Kidney tubule cell (primary cell): ENCODE data around the gene ST6GAL1.
"Not testable (repeated sequence)": the region's sequence is repeated elsewhere in the genome, so short reads cannot be mapped to it uniquely, and the experiment has no call there.

Experiments used
- DNase-seq: peaks from one replicate; pipeline ENCODE4 v3.0.0-alpha.2; 2018; ENCODE audit warnings: low spot score

The ST6GAL1 gene

DNA sequence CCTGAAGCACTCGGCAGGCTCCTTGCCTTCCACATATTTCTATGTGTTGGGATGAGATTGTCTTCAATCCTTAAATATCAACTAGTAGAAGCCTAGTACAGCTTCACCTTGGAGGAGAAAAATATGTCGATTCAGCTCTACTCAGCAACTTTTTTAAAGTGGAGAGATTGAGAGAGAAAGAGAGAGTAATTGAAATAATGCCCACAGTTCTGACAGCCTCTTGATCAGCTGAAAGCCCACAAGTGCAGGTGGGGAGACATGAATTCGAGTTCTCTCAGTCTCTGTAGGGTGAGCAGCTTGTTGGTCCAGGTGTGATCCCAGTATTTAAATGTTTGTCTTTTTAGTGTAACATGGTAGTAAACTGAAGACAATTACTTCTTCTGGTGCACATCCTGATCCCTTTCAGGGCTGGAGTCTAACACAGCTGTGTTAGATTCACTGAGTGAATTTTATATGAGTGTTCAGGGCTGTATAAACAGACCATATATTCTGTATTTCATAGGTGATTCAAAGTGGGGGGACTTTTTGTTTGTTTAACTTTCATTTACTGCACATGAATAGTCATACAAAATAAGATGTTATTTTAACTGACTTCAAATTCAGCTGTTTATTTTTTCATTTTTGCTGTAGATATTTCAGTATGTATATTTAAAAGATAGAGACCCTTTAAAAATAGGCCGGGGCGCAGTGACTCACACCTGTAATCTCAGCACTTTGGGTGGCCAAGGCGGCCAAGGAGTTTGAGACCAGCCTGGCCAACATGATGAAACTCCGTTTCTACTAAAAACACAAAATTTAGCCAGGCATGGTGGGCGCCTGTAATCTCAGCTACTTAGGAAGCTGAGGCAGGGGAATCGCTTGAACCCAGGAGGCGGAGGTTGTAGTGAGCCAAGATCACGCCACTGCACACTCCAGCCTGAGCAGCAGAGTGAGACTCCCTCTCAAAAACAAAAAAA, 64.0 kb downstream of the ST6GAL1 start:
- DNase-seq = no peak

DNA sequence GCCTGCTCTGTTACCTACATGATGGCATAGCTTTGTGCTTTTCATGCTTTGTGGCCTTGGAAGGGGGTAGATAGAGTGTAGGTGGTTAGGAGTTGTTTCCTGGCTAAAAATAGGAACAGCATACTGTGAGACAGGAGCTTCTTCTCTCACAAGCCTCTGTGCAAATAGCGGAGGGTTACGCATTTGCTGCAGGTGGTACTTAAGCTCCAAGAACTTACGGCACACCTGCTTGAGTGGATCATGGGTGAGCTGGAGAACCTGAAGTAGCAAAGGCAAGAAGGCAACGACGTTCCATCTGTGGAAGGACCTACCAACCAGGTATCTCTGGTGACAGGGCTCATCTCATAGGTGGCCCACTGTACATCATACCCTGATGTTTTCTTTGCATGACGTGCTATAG, 66.0 kb downstream of the ST6GAL1 start:
- DNase-seq = no peak

DNA sequence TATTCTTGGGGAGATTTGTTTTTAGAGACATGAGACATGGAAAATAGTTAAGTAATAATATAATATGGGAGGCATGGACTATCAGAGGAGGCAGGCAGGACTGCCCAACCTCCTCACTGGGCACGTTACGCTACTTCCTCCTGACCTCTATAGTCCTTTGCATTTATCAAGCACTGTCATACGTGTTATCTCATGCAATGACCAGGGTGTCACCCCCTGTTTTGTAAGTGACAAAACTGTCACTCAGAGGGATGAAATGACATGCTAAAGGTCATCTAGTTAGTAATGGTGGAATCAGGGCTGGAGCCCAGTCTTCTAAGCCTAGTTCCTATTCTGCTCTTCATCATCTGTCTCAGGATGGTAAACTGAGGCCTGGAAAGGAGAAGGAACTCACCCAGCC, 66.7 kb downstream of the ST6GAL1 start:
- no peak for DNase-seq

DNA sequence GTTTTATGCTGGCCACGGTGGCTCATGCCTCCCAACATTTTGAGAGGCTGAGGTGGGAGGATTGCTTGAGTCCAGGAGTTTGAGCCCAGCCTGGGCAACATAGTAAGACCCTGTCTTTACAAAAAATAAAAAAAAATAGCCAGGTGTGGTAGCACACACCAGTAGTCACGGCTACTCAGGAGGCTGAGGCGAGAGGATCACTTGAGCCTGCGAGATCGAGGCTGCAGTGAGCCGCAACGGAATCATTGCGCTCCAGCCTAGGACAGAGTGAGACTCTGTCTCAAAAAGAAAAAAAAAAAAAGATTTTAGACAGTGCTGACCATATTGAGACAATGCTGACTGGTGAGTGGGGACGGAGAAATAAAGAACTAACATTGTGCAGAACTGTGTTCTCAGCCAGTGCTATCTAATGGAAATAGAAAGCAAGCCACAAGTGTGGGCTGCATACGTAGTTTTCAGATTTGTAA, 67.2 kb downstream of the ST6GAL1 start:
- no peak for DNase-seq

DNA sequence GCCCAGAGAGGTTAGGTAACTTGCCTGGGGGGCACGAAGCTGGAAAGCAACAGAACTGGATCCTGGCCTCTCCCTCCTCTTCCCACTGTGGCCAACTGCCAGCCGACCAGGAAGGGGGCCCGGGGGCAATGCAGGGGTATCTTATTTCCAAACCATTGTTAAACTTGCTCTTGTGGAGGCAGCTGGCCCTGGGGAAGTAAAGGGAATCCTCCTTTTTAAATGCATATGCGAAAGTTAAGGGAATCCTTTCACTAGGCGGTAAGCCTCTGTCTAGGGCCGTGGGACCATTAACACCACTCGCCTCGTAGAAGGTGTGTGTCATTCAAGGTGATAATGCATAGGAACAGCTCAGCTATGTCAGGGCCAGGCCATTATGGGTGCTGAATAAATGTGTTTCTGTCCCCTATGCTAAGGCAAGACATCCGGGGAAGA, 68.6 kb downstream of the ST6GAL1 start:
- DNase-seq = no peak

DNA sequence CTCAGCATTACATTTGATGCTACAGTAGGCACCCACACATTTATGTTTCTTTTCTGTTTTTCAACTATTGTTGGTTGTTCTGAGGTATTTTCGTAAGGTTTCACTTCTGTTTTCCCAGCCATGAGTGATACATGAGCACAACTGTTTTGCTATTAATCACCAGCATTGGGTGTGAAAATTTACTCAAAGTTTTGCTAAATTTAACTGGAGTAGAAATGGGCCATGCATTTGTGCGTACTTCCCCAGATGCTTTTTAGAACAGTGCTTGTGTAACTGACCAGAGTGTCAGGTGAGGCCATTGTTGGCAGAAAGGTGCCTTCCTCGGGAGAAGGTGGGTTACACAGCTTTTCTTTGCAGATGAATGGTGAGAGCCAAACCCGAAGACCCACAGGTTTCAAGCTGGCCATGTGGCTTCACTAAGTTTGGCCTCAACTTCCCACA, 70.4 kb downstream of the ST6GAL1 start:
- DNase-seq = no peak

DNA sequence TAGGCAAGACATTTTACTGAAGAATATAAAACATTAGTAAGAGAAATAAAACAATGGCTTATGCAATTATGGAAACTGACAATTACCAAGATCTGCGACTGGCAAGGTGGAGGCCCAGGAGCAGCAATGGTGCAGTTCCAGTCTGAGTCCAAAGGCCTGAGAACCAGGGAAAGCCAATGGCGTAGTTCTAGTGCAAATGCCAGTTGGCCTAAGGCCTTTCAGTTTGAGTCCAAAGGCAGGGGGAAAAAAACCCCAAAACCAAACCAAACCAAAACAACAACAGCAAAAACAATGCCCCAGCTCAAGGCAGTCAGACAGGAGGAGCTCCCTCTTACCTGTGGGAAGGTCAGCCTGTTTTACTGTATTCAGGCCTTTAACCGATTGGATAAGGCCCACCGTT, 72.6 kb downstream of the ST6GAL1 start:
- no peak for DNase-seq

DNA sequence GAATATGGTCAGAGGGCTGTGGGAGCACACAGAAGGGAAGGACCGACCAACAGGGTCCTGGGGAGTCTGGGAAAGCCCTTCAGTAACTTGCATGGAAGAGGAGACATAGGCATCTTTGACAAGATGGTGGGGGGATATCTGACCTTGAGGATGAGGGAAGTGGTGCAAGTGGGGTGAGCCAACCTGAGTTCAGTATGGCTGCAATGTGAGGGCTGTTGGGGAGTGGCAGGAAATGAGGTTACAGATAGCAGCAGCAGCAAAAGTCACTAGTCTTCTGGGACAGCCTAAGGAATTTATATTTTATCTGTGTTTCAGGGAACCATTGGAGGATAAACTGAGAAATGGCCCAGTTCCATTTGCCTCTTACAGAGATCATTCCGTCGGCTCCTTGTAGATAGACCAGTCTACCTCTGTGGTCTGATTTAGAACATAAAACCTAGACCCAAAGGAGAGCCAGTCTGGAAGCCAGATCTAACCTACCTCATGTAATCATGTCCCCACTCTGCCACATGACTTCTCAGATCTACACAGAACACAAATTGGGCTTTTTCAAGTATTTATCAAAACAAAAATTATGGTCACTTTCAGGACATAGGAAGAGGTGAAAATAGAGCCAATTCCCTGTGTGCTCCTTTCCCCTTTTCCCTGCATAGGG, 75.6 kb downstream of the ST6GAL1 start:
- no peak for DNase-seq

DNA sequence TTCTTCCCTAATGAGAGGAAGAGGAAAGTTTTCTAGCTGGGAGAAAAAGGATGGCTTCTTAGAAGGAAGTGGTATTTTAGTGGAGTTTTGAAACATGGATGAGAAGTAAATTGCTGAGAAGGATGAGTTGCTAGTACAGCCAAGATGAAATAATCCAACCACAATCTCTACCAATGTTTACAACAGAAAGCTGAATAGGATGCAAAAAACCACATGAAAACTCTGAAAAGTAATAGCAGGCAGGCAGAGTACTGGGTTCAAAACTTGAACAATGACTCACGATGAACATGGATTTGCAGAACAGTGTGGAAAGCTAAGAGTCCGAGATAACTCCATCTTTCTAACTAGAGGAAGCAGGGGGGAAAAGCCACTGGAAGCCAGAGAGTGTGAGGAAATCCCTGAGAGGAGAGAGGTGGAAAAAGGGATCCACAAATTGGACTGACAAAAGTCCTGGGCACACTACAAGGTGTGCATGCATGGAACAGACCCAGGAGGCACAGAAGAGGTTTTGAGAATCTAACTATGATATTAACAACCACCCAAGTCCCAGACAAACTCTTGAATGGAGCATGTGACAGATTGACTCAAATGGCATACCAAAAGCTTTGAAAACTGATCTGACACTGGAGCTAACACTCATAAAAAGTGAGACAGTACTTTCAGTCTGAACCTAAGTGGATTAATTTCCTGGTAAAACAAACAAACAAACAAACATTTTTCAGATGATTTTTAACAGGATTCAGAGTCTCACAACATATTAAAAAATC, 76.7 kb downstream of the ST6GAL1 start:
- no peak for DNase-seq

DNA sequence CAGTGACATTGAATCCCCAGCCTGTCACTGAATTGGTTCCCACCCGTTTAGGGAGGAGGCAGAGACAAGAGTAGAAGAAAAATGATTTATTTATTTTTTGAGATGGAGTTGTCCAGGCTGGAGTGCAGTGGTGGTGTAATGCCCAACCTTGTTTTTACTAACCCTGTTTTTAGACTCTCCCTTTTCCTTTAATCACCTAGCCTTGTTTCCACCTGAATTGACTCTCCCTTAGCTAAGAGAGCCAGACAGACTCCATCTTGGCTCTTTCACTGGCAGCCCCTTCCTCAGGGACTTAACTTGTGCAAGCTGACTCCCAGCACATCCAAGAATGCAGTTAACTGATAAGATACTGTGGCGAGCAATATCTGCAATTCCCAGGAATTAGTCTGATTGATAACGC, 80.1 kb downstream of the ST6GAL1 start:
- not testable (repeated sequence) for DNase-seq

DNA sequence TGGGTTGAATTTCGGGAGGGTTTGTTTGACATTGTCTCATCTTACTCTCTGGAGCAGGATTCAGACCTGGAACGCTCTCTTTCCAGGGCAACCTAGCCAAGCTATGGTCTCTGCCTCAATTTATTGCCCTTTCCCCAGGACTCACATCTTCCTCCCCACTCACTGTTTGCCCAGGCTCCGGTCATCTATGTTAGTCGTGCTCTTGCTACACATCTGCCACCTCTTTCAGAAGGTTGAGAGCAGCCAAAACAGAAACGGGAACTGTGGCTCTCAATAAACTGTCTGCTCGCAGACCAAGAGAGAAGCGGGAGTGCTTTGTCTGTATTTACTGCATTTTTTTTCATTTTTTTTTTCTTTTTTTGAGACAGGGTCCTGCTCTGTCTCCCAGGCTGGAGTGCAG, 81.6 kb downstream of the ST6GAL1 start:
- no peak for DNase-seq

DNA sequence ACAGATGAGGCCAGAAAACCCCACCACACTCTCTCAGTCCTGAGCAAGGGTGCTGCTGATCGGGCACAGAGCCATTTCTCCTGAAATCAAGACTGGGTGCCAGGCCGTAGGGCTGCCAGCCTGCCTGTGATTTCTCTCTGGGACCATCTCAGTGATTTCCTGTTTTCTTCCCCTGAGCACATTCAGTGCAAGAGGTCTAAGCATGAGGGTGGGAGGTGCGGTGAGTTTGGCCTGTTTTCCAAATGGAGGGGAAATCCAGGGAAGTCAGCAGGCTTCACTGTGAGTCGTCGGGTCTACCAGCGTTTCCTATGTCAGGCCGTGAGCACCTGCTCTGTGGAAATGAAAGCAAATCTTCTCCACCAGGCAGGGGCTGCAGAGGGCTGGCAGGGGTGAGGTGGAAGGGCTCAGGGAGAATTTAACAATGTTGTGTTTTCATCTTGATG, 82.3 kb downstream of the ST6GAL1 start:
- peak; percentile 49 for DNase-seq

DNA sequence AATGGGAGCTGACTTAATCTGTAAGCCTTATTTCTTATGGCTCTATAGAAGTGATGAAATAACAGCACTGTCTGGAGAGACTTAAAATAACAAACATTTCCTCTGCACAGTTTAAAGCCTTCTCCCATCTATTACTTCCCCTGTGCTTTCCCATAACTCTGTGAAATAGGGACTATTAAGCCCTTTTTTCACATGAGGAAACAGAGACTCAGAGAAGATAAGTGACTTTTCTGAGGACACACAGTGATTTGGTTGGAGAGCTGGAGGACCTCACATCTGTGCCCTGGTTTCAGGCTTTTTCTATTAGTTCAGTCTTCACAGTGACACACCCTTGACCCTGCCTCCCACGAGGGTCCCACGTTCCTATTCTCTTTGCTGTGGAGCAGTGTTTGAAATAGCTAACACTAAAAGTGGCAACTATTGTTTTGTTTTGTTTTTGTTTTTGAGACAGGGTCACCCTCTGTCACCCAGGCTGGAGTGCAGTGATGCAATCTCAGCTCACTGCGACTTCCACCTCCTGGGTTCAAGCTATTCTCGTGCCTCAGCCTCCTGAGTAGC, 82.9 kb downstream of the ST6GAL1 start:
- no peak for DNase-seq

DNA sequence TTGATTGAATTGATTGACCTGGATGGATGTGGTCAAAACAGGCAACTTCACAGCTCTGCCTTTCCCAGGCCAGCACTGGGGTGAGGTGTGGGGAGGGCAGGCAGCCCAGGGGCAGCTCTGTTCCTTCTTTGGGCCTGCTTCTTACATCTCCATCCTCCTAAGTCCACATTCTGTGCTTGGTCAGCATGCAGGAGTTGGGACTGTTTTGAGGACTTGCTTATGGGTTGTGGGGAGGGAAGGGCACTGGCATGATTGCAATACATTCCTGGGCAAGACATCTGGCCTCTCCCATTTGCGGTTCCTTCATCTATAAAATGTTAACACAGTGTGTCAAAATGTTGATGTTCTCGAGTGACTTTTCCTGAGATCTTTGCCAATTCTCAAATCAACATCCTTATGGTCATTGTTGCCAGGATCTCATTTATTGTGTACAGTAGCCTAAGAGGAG, 84.1 kb downstream of the ST6GAL1 start:
- DNase-seq = no peak

DNA sequence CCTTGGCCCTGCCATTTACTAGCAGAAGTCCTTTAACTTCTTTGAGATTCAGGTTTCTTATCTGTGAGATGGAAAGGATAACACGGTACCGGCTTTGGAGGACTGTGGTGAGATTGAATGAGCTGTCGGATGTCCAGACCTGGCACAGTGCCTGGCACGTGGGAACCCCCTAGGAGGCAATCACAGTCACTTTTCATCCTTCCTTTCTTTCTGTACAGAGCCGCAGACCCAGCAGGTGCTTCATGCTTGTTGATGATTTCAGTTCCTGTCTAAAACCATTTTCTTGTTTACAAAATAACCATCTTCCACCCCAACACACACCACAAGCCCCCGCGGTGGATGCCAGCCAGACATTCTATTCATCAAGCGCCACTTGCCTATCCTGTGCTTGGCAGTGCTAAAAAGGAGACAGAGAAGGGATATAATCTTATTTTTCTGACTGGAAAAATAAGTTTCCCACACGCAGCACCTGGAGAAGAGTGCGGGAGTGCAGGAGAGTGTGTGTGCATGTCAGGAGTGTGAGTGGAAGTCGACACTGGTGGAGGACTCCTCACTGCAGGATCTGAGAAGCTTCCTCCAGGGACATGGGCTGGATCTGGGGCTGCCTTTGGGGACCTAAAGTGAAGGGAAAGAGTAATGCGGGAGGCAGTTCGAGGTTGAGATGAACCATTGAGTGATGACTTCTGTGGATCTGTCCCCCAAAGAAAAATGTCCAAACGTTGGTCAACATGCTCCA, 85.7 kb downstream of the ST6GAL1 start:
- no peak for DNase-seq

DNA sequence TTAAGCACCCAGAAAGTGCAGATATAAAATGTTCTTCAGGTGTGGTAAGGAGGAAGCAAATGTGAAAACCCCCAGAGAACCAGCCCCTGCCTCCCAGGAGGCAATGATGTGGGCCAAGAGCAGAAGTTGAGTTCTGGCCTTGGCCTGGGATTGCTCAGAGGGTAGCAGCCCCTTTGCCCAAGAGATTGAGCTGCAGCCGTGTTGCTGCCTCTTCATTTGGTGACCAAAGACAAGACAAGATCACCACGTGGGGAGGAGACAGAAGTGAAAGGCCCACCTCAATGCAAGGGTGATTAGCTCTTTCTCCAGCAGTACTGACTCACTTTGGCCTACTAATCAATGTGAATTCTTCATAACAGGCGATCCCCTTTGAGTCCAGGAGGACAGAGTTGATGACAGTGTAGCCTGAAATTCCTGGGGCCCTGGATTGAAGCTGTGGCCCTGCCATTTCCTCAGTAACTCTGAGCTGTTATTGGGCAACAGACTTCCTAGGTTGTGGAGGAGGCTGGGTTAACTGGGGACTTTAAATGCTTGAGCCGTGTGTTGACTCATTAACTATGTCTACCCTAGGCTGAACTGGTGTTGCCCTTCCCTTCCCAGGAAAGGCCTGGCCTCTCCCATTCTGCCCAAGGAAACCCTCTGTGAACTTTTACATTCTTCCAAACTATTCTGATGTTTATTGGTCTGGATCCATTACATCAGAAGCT, 86.5 kb downstream of the ST6GAL1 start:
- DNase-seq = peak; percentile 92

DNA sequence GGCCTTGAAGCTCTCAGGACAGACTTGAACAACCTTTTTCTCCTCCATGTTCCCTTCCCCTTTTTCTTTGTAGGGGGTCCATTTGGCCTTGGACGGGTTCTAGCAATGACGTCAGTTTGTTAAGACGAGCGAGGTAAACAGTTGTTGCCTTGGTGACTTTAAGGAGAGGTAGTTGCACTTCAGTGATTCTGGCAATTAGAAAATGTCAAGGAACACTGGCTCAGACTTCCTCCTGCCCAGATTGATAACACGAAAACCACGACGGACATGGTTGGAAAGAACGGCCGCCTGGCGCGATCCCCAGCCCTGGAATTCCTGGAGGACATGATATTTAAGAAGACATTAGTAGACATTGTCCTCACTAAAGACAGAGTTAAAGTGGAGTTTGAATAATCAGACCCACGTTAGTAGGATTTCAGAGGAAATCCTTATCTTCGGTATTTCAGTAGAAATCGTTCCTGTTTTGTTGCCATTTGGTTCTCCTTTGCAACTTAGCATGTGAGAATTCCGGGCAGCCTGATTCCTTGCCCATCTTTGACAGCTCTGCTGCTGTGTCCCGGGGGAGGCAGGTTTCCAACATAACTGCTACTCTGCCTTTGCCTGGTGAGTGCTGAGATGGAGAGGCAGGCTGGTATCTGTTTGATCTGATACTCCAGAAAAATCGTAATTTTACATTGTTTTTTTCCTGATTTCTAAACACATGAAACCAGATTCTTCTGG, 87.3 kb downstream of the ST6GAL1 start:
- peak; percentile 94 for DNase-seq

DNA sequence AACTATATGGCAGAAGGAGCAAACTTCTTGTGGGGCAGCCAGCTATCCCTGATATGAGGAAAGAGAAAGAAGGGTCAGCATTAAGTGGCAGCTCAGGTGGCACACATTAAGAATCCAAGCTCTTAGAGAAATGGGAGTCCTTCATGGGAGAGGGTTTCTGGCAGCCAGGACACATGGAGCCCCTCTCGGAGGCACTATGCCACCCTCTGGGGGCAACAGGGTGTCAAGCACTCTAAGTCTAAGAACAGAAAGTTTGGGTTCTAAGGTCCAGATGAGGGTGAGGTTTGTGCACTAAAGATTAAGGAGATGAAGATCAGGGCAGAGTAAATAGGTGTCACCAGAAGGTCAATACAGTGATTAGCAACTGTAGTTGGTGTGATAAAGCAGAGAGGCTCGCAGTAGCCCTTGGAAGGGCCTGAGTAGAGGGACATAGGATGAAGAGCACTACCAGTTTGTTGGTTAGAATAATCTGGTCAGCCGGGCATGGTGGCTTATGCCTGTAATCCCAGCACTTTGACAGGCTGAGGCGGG, 89.3 kb downstream of the ST6GAL1 start:
- DNase-seq = no peak

DNA sequence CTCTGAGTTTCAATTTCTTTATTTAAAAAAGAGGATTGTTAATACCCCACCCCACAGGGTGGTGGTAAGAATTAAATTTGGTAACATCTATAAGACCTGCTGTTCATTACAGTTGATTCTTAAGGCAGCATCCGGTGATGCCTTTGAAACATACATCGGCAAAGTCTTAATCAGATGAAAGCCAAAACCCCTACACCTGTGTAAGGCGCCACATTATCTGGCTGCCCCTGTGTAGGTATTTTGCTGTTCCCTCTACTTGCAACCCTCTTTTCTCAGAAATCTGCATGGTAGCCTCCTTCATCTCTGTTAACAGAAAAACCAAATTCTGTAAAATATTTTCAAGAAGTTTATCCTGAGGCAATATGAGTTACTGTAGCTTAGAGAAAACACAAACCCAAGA, 90.0 kb downstream of the ST6GAL1 start:
- no peak for DNase-seq
